Gastroesophageal sphincter (tissue), 4 donors: ENCODE data around the gene CYP2D6. TPM values are rescaled to one million over a fixed set of nuclear protein-coding genes. Genes with fewer than 3 reads are reported as not detected.
"Not testable (repeated sequence)": the region's sequence is repeated elsewhere in the genome, so short reads cannot be mapped to it uniquely, and the experiment has no call there.

ENCODE experiments used
- ATAC-seq: fragments of 150-250 bp; one replicate; pipeline ENCODE4 v1.9.1; 2016; ENCODE audit warnings: mild to moderate bottlenecking, moderate library complexity
- H3K27ac ChIP-seq, 4 donors: fragments of 200-600 bp; sonication (generic) in 3 of 4; 1 replicate in 3 of 4; 2 replicates in 1 of 4; pipeline ENCODE4 v1.5.1; 2016 to 2019
- H3K27me3 ChIP-seq: fragments of 200-600 bp; sonication (generic); one replicate; pipeline ENCODE4 v1.5.1; 2019
- H3K36me3 ChIP-seq, 2 donors: fragments of 200-600 bp; sonication (generic); one replicate each; pipeline ENCODE4 v1.5.1; 2019; ENCODE audit warnings: control low read depth in 1 of 2
- H3K4me1 ChIP-seq, 3 donors: fragments of 200-600 bp; sonication (generic); 1 replicate in 2 of 3; 2 replicates in 1 of 3; pipeline ENCODE4 v1.5.1; 2016 to 2019; ENCODE audit warnings: control low read depth in 2 of 3
- H3K4me3 ChIP-seq, 2 donors: fragments of 200-600 bp; sonication (generic); one replicate each; pipeline ENCODE4 v1.5.1; 2019; ENCODE audit warnings: mild to moderate bottlenecking in 1 of 2, moderate library complexity in 1 of 2
- H3K9me3 ChIP-seq, 3 donors: fragments of 200-600 bp; sonication (generic); one replicate each; pipeline ENCODE4 v1.5.1; 2017 to 2019; ENCODE audit warnings: control low read depth in 2 of 3
- EP300 ChIP-seq: sonication (generic); formaldehyde crosslinking; IDR thresholded peaks from one replicate; pipeline ENCODE4 v1.6.1; 2017; ENCODE audit warnings: antibody characterized with exemption, mild to moderate bottlenecking
- POLR2A ChIP-seq, 2 donors: fragments of 450-650 bp; IDR thresholded peaks; one replicate each; pipeline ENCODE4 v1.6.1; 2017; ENCODE audit warnings: antibody characterized with exemption in 2 of 2, mild to moderate bottlenecking in 2 of 2, moderate library complexity in 1 of 2
- POLR2AphosphoS5 ChIP-seq: sonication (generic); formaldehyde crosslinking; IDR thresholded peaks from one replicate; pipeline ENCODE4 v1.6.1; 2017; ENCODE audit warnings: antibody characterized with exemption
- WGBS, 2 donors: methylation state at CpG; one replicate each; pipeline ENCODE4 v1.1.5; 2018; ENCODE audit warnings: low coverage in 1 of 2; 5-methylcytosine and 5-hydroxymethylcytosine counted together
- total RNA-seq, 4 donors: library from RNA; depleted of rRNA; stranded (reverse); fragments of >200 nt; gene quantifications; one replicate each; pipeline ENCODE4 v1.1.0, GENCODE V29; 2016
- TF ChIP-seq, protein P1 (sequence below), 4 experiments: fragments of 200-600 bp in 2 of 4; fragments of 450-650 bp in 2 of 4; sonication (generic) in 1 of 4; IDR thresholded peaks; one replicate each; pipeline ENCODE4 v1.5.1; 2017 to 2019; ENCODE audit warnings: antibody characterized with exemption in 4 of 4, mild to moderate bottlenecking in 2 of 4, moderate library complexity in 2 of 4

The CYP2D6 gene
- total RNA-seq, 4 donors from 2014 or later, result 0.23 to 2.3 (median 0.40) TPM; not detected in 1

DNA sequence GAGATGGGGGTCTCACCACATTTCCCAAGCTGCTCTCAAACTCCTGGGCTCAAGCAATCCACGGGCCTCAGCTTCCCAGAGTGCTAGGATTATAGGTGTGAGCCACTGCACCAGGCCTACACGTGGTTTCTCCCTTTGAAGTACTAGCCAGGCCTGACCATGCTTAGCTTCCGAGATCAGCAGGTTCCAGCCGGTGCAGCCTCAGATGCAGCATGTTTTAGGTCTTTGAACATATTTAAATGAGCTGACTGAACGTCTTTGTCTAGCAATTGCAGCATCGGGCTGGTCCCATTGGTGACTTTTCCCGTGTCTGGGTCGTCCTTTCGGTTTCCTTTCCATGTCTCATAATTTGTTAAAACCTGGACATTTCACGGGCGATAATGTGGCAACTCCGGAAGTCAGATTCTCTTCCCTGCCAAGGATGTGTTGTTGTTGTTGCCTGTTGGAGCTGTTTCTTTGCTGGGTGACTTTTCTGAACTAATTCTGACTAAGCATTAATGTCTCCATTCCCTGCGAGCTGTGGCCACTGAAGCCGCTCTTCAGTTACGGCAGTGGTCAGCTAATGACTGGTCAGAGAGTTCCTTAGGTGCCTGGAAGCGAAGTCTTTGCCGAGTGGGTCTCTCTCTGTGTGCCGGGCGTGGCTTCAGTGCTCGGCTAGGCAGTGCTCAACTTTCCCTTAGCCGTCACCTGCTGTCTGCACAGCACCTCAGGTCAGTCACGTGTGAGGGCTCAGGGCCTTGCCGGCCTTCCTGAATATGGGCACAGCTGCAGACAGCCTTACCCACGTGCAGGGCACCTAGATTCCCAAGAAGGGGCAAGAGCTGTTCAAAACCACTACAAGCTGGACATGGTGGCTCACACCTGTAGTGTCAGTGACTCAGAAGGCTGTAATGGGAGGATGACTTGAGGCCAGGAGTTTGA is 3.8 kb upstream of the CYP2D6 start:
- Histone ChIP-seq H3K9me3 (no peaks in the 10 kb centered on the region), H3K4me1 (no peaks in the 10 kb centered on the region), H3K27me3 (peaks cover 11% of the 10 kb centered on the region), H3K4me3 (no peak overlapping the region), H3K36me3 (peaks cover 0 to 14% of the 10 kb centered on the region in 2 donors), H3K27ac (no peak overlapping the region)
- no peak for ATAC-seq
- TF ChIP-seq EP300, result no peak
- TF ChIP-seq POLR2A (IDR thresholded peaks at IDR 0.05), result no peak
- WGBS, 2 donors, result 80 to 82% methylated on average over 15 to 16 of the region's 24 CpGs

DNA sequence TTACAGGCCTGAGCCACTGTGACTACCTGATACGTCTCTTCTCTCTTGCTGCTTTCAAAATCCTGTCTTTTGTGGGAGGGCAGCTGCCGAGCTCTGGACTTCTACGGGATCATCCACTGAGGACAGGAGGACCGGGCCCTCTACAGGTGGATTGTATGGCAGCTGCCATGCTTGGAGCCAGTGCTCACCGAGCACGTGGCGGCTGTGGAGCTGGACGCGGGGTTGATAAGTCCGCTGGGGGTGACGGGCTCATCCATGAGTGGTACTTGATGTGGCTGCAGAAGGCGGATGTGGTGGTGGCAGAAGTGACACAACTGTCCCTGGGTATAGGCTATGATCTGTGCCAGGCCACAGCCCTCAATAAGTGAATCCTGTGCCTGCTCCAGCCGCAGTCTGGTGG is 1.8 kb upstream of the CYP2D6 start:
- Histone ChIP-seq H3K36me3 (no peaks in the 10 kb centered on the region), H3K4me1 (no peaks in the 10 kb centered on the region), H3K27ac (no peak overlapping the region), H3K27me3 (peaks cover 6% of the 10 kb centered on the region), H3K9me3 (no peaks in the 10 kb centered on the region), H3K4me3 (no peak overlapping the region)
- 85% methylated on average over 8 of the region's 13 CpGs; no CpG with 5 or more reads in 1 of the 2 donors for WGBS, 2 donors
- ATAC-seq, result no peak
- no peak for TF ChIP-seq POLR2AphosphoS5
- TF ChIP-seq POLR2A (IDR thresholded peaks at IDR 0.05), result no peak
- no peak for TF ChIP-seq EP300
- TF ChIP-seq, protein P1, sequence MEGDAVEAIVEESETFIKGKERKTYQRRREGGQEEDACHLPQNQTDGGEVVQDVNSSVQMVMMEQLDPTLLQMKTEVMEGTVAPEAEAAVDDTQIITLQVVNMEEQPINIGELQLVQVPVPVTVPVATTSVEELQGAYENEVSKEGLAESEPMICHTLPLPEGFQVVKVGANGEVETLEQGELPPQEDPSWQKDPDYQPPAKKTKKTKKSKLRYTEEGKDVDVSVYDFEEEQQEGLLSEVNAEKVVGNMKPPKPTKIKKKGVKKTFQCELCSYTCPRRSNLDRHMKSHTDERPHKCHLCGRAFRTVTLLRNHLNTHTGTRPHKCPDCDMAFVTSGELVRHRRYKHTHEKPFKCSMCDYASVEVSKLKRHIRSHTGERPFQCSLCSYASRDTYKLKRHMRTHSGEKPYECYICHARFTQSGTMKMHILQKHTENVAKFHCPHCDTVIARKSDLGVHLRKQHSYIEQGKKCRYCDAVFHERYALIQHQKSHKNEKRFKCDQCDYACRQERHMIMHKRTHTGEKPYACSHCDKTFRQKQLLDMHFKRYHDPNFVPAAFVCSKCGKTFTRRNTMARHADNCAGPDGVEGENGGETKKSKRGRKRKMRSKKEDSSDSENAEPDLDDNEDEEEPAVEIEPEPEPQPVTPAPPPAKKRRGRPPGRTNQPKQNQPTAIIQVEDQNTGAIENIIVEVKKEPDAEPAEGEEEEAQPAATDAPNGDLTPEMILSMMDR (IDR thresholded peaks at IDR 0.05), result no peak

DNA sequence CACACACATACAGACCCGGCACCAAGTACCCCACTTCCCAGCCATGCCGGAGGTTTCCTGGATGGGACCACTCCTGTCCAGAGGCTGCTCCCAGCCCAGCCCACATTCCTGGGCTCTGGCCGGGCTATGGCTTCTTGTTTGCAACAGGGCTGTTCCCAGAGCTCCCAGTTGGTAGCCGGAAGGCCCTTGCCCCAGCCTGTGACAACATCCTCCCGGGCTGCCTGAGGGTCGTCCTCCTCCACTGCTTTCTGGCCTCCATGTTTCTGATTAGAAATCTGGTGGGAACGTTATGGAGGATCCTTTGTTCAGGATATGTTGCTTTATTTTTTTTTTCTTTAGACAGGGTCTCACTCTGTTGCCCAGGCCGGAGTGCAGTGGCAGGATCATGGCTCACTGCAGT is 952 bp upstream of the CYP2D6 start:
- Histone ChIP-seq H3K27ac (no peak overlapping the region), H3K9me3 (no peaks in the 10 kb centered on the region), H3K27me3 (peaks cover 6% of the 10 kb centered on the region), H3K36me3 (peaks cover 0 to 4% of the 10 kb centered on the region in 2 donors), H3K4me3 (no peak overlapping the region), H3K4me1 (no peaks in the 10 kb centered on the region)
- no peak for ATAC-seq
- TF ChIP-seq EP300, result no peak
- TF ChIP-seq, protein P1 (IDR thresholded peaks at IDR 0.05), result no peak
- no peak for TF ChIP-seq POLR2A (IDR thresholded peaks at IDR 0.05)
- TF ChIP-seq POLR2AphosphoS5, result no peak
- 66 to 77% methylated on average over 8 of the region's 8 CpGs for WGBS, 2 donors

DNA sequence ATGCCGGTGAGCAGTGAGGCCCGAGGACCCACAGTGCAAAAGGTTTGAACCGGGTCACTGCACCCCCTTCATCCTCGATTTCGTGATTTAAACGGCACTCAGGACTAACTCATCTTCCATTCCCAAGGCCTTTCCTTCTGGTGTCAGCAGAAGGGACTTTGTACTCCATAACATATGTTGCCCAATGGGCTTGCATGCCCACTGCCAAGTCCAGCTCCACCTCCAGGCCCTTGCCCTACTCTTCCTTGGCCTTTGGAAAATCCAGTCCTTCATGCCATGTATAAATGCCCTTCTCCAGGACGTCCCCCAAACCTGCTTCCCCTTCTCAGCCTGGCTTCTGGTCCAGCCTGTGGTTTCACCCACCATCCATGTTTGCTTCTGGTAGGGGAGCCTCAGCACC is 428 bp downstream of the CYP2D6 start:
- not testable (repeated sequence) for H3K36me3 ChIP-seq, H3K9me3 ChIP-seq, H3K27me3 ChIP-seq, H3K27ac ChIP-seq, ATAC-seq, H3K4me1 ChIP-seq, H3K4me3 ChIP-seq
- 0% methylated on average over 1 of the region's 7 CpGs; no CpG with 5 or more reads in 1 of the 2 donors for WGBS, 2 donors

DNA sequence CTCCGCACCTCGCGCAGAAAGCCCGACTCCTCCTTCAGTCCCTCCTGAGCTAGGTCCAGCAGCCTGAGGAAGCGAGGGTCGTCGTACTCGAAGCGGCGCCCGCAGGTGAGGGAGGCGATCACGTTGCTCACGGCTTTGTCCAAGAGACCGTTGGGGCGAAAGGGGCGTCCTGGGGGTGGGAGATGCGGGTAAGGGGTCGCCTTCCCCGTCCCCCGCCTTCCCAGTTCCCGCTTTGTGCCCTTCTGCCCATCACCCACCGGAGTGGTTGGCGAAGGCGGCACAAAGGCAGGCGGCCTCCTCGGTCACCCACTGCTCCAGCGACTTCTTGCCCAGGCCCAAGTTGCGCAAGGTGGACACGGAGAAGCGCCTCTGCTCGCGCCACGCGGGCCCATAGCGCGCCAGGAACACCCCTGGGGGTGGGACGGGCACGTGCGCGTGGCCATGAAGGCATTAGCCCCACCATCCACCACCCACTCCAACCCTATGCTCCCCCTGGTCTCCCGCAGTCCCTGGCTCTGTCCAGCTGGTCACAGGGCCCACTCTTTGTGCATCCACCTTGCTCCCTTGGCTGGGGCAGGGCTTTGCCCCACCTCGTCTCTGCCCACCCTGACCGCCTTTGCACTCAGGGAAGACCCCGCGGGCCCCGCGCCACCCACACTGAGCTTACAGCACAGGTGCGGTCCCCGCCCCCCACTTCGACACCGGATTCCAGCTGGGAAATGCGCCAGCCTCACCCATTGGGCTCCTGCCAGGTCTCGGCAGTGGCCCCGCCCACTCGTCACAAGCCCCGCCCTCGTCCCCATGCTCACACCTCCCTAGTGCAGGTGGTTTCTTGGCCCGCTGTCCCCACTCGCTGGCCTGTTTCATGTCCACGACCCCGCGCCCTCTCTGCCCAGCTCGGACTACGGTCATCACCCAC is 1.6 kb downstream of the CYP2D6 start:
- 67% methylated on average over 5 of the region's 65 CpGs; no CpG with 5 or more reads in 1 of the 2 donors for WGBS, 2 donors
- not testable (repeated sequence) for ATAC-seq

DNA sequence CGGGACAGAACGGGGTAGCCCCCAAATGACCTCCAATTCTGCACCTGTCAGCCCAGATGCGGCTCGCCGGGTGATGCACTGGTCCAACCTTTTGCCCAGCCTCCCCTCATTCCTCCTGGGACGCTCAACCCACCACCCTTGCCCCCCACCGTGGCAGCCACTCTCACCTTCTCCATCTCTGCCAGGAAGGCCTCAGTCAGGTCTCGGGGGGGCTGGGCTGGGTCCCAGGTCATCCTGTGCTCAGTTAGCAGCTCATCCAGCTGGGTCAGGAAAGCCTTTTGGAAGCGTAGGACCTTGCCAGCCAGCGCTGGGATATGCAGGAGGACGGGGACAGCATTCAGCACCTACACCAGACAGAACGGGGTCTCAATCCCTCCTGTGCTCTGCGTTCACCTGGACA is 2.6 kb downstream of the CYP2D6 start:
- not testable (repeated sequence) for H3K27me3 ChIP-seq, H3K9me3 ChIP-seq, H3K4me1 ChIP-seq, H3K36me3 ChIP-seq, H3K4me3 ChIP-seq, H3K27ac ChIP-seq, ATAC-seq
- WGBS, 2 donors, result 80 to 100% methylated on average over 2 to 5 of the region's 13 CpGs

More for the DNA sequence above, 1.6 kb downstream of the CYP2D6 start:
- H3K27me3 ChIP-seq, H3K27ac ChIP-seq, H3K4me1 ChIP-seq, H3K4me3 ChIP-seq, H3K9me3 ChIP-seq, H3K36me3 ChIP-seq: not testable (repeated sequence)
